ENCODE data around the gene MAK. TPM values are rescaled to one million over a fixed set of nuclear protein-coding genes. Genes with fewer than 3 reads are reported as not detected.

Gene MAK
- total RNA-seq (2016; rRNA removed; fragmentation: Illumina TruSeq; extraction: Trizol) (0.04 and 0.17 TPM in 2 replicates), polyA plus RNA-seq (2011; rRNA removed) (0.01 TPM in 1 of 2 replicates, not detected in the other), polyA minus RNA-seq (2011; rRNA and poly(A)+ RNA removed; ENCODE audit: low replicate concordance) (0.05 TPM in 1 of 2 replicates, not detected in the other), Bru-seq, nascent RNA (percentile 15 among the genes with signal in this experiment), BruChase-seq, experiment 1, labeled RNA remaining after a 6-hour chase (percentile 15 among the genes with signal in this experiment), BruChase-seq, experiment 2, labeled RNA remaining after a 2-hour chase (percentile 15 among the genes with signal in this experiment)
- total RNA-seq (2016; cell fraction: cytosol; rRNA removed; fragmentation: Illumina TruSeq; extraction: Trizol; ENCODE audit: low read depth) = 0.20 TPM in 1 of 2 replicates, not detected in the other
- total RNA-seq (2016; cell fraction: insoluble cytoplasmic fraction; rRNA removed; fragmentation: Illumina TruSeq; extraction: Trizol) = 0.04 TPM in 1 of 2 replicates, not detected in the other
- 0.10 and 0.12 TPM in 2 replicates for total RNA-seq (2016; cell fraction: membrane; rRNA removed; fragmentation: Illumina TruSeq; extraction: Trizol)
- total RNA-seq (2016; cell fraction: nucleus; rRNA removed; fragmentation: Illumina TruSeq; extraction: Trizol) = 0.25 TPM in 1 of 2 replicates, not detected in the other
- not detected in 2 replicates for polyA plus RNA-seq (2011; cell fraction: cytosol; rRNA removed)
- polyA plus RNA-seq (2011; cell fraction: nucleus; rRNA removed) = not detected in 2 replicates
- 0.03 and 0.20 TPM in 2 replicates for polyA plus RNA-seq (2012)
- polyA plus RNA-seq (2016; cell fraction: cytosol; fragmentation: Illumina TruSeq; extraction: Trizol; ENCODE audit: low read depth) = 0.05 TPM in 1 of 2 replicates, not detected in the other
- 0.10 and 0.13 TPM in 2 replicates for polyA plus RNA-seq (2016; cell fraction: insoluble cytoplasmic fraction; fragmentation: Illumina TruSeq; extraction: Trizol; ENCODE audit: low read depth)
- polyA plus RNA-seq (2016; cell fraction: membrane; fragmentation: Illumina TruSeq; extraction: Trizol; ENCODE audit: low read depth) = 0.06 TPM in 1 of 2 replicates, not detected in the other
- 0.27 TPM in 1 of 2 replicates, not detected in the other for polyA plus RNA-seq (2016; cell fraction: nucleus; fragmentation: Illumina TruSeq; extraction: Trizol; ENCODE audit: insufficient read depth, low read depth)
- not detected in 2 replicates for polyA minus RNA-seq (2011; cell fraction: cytosol; rRNA and poly(A)+ RNA removed)
- polyA minus RNA-seq (2011; cell fraction: nucleus; rRNA and poly(A)+ RNA removed) = not detected in 2 replicates
- long read RNA-seq, experiment 1, partial matches to known transcripts = 0 of 1 reads
- long read RNA-seq, experiment 1, other reads (novel, unspliced or antisense) = 1 of 1 reads
- long read RNA-seq, experiment 2 = 0 reads

DNA sequence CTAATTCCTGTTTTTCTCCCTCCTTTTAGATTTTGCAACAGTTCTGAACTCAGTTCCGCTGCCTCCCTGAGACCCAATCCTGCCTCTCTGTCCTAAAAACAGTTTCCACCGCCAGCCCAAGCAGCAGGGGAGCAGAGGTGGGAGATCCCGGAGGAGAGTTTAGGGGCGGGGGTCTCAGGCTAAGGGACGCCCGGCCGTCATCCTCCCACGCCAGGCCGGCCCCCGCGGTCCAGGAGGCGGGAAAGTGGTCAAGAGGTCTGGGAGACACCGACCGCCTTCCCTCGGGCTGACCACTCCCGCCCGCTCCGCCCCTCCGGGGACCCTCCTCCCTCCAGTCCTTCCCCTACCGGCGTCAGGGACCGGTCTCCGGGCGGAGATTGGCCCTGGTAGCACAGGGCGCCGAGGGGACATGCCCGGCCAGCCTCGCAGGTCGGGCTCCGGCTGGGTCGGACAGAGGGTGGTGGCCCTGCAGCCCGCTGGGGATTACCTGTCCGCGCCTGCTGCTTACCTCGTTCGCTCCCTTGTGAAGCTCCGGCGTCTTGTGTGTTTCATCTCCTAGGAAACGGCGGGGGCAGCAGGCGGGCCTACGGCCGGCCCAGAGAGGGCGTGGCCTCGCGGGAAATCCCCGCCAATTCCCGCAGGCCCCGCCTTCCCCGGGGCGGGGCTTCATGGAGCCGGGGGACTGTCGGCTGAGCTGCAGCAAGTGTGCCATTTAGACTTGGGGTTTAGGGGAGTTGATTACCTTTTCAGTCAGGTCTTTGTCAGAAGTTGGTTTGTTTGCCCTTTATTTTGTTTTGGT lies at the start of gene MAK:
Gene MAK, minus strand, starts transcription at position 545 of the 799 bp plus-strand sequence. CDS start 7,891 bp downstream, outside the sequence.
- POLR2A ChIA-PET = no interaction called here
- H3K79me2 ChIP-seq (ENCODE audit: insufficient read depth, low read length) = no peaks in the 10 kb centered on the region
- H3K4me1 ChIP-seq (ENCODE audit: insufficient read depth, low read length) = peaks cover 28% of the 10 kb centered on the region
- H3K27me3 ChIP-seq (ENCODE audit: control insufficient read depth in 1 of 2, insufficient read depth in 2 of 2, low read length in 2 of 2) = peaks cover 0 to 32% of the 10 kb centered on the region in 2 experiments; a peak in 3 of 5 replicates
- no peaks in the 10 kb centered on the region for H4K20me1 ChIP-seq (ENCODE audit: insufficient read depth, low read length)
- H3K27ac ChIP-seq (ENCODE audit: extremely low read length, insufficient read depth, low read length) = peak within 1 kb of the TSS; percentile 55
- no peaks in the 10 kb centered on the region for H3K36me3 ChIP-seq (replicated peaks in 1 of 2; ENCODE audit: control insufficient read depth in 1 of 2, insufficient read depth in 2 of 2, low read length in 2 of 2)
- peak within 1 kb of the TSS; percentile 67 to 80 (median 69) for H3K4me3 ChIP-seq (replicated peaks in 1 of 3; ENCODE audit: insufficient read depth in 1 of 3, low read depth in 2 of 3, low read length in 3 of 3)
- CTCF ChIA-PET (ENCODE audit: low intra/inter-chr PET ratio, low total read pairs) = no interaction called here
- FAIRE-seq = peak; percentile 63
- WGBS (ENCODE audit: low lambda C conversion rate) = 0% methylated on average over 21 of the region's 53 CpGs
- ATAC-seq = peak; percentile 95
- in situ Hi-C loops (cut with HindIII; ENCODE audit: extremely low pct_ligation_motif_present, low pct_unique_long_range_greater_than_20kb) = no loop called here
- peak within 1 kb of the TSS; percentile 88 for H2AFZ ChIP-seq (ENCODE audit: low read length)
- no TSS peak for BruUV-seq (replicated peaks)
- no peaks in the 10 kb centered on the region for H3K9me3 ChIP-seq (ENCODE audit: low read length)
- peak; percentile 90 for DNase-seq (ENCODE audit: low spot score)
- H3K9ac ChIP-seq (ENCODE audit: insufficient read depth, low read depth, low read length) = peak within 1 kb of the TSS; percentile 74
- peak within 1 kb of the TSS; percentile 95 for H3K4me2 ChIP-seq (ENCODE audit: low read depth, low read length)
- intact Hi-C loops (cut with micrococcal nuclease; ENCODE audit: unreplicated experiment) = no loop called here
- no peak for TF ChIP-seq ZFP82 (CRISPR knock-in tag; IDR thresholded peaks at IDR 0.05; ENCODE audit: borderline replicate concordance)
- TF ChIP-seq ZNF75D (CRISPR knock-in tag; IDR thresholded peaks at IDR 0.05; ENCODE audit: borderline replicate concordance) = no peak
- peak; percentile 43; the same call in 1 of the 2 replicates for TF ChIP-seq ZNF574 (CRISPR knock-in tag; IDR thresholded peaks at IDR 0.05)
- TF ChIP-seq SALL1 (CRISPR knock-in tag; IDR thresholded peaks at IDR 0.05) = peak; percentile 68; the same call in 1 of the 2 replicates
- TF ChIP-seq THRA (CRISPR knock-in tag; IDR thresholded peaks at IDR 0.05; ENCODE audit: borderline replicate concordance) = peak; percentile 44; the same call in 1 of the 2 replicates
- peak; percentile 49; the same call in 1 of the 2 replicates for TF ChIP-seq AHDC1 (CRISPR knock-in tag; IDR thresholded peaks at IDR 0.05; ENCODE audit: borderline replicate concordance)
